Stimulated activated CD4-positive, alpha-beta T cell treated with anti-CD3 and anti-CD28 coated beads, Interleukin-2, amount 100 ng/mL, for 48 hours (primary cell): ENCODE measurements around the gene BPGM.

Experiments used
- DNase-seq, 2 donors: peaks; one replicate each; pipeline ENCODE4 v3.0.0-alpha.2; 2020

Gene BPGM

GRCh38 chr7:134646425-134647305, at the start of gene BPGM:
TSS of gene BPGM (plus strand) at chr7:134646853. CDS start at chr7:134661508, 14,655 bp downstream.
- peak; percentile 92 to 93 for DNase-seq

GRCh38 chr7:134599371-134599770, 47.3 kb upstream of the BPGM start:
- no peak for DNase-seq

GRCh38 chr7:134601459-134601858, 45.2 kb upstream of the BPGM start:
- no peak for DNase-seq

GRCh38 chr7:134602881-134603451, 43.7 kb upstream of the BPGM start:
- no peak for DNase-seq

GRCh38 chr7:134605978-134606923, 40.4 kb upstream of the BPGM start:
- DNase-seq, result peak; percentile 47 to 53

GRCh38 chr7:134611611-134612151, 35.0 kb upstream of the BPGM start:
- DNase-seq, result no peak

- no peak for DNase-seq
These were observed 34.5 kb upstream of the BPGM start for GRCh38 chr7:134612197-134612596.

- peak in 1 of 2 donors; percentile 25 for DNase-seq
These were observed 32.9 kb upstream of the BPGM start for GRCh38 chr7:134613623-134614347.

GRCh38 chr7:134616611-134617010, 30.0 kb upstream of the BPGM start:
- DNase-seq, result no peak

- no peak for DNase-seq
These were observed 27.7 kb upstream of the BPGM start for GRCh38 chr7:134618756-134619530.

GRCh38 chr7:134619627-134620331, 26.9 kb upstream of the BPGM start:
- DNase-seq, result no peak

- DNase-seq, result no peak
These were observed 24.2 kb upstream of the BPGM start for GRCh38 chr7:134622303-134622995.

- no peak for DNase-seq
These were observed 23.5 kb upstream of the BPGM start for GRCh38 chr7:134623193-134623592.

- DNase-seq, result no peak
These were observed 21.1 kb upstream of the BPGM start for GRCh38 chr7:134625550-134625949.

GRCh38 chr7:134627109-134627774, 19.4 kb upstream of the BPGM start:
- DNase-seq, result no peak

- DNase-seq, result no peak
These were observed 18.9 kb upstream of the BPGM start for GRCh38 chr7:134627775-134628153.

- DNase-seq, result no peak
These were observed 17.2 kb upstream of the BPGM start for GRCh38 chr7:134629445-134629844.

- DNase-seq, result no peak
These were observed 16.4 kb upstream of the BPGM start for GRCh38 chr7:134630237-134630636.

- DNase-seq, result no peak
These were observed 15.8 kb upstream of the BPGM start for GRCh38 chr7:134630893-134631292.

- no peak for DNase-seq
These were observed 14.6 kb upstream of the BPGM start for GRCh38 chr7:134632052-134632451.
